Dermis blood vessel endothelial cell (primary cell): ENCODE measurements around the gene WWC2. TPM values are rescaled to one million over a fixed set of nuclear protein-coding genes. Genes with fewer than 3 reads are reported as not detected.
"Not testable (repeated sequence)": the region's sequence is repeated elsewhere in the genome, so short reads cannot be mapped to it uniquely, and the experiment has no call there.

Source experiments
- DNase-seq: peaks from one replicate; pipeline ENCODE4 v3.0.0; 2010
- total RNA-seq: library from RNA; depleted of rRNA; stranded (reverse); fragments of >200 nt; gene quantifications from 2 replicates; pipeline ENCODE4 v1.2.3, GENCODE V29; 2014

Gene WWC2
- total RNA-seq, 1 donor from 2014 or later, result 31.3 TPM

DNA sequence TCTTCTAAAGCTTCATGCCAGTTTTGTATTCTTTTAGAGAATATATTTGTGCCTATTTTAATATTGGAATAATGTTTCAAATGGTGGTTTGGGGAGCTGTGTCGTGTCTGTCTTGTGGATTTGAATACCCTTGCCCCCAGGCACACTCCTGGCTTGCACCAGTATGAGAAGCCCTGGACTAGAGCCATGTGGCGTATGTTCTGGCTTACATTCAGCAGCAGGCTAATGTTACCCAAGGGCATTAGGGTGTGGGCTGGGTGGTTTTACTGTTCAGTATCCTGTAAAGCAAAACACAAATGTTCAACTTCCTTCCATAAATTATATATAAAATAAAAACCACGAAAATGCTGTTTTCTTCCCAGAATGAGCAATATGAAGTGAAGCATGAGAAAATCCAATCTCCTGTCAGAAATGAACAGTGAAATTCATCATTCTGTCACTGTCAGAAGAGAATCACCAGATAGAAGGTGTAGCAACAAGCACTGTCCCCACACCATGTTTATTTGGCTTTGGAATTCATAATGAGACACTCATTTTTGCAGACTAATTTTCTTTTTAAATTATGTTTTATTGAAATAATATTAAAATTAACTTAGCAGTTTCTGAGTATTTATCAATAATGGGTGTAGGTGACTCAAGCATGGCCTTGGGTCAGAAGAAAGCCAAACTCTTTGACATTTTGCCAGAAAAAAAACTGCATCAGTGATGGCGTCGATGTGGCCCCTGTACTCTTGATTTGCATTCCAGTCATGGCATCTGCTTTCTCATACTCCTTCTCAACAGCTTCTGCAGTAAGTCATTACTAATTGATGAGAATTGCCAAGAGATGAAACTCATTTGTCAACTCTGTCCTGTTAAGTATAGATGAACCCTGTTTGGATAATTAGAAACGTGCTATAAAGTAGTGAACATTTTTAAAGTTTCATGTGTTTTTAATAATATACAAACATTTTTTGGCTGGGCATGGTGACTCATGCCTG is 43.8 kb downstream of the WWC2 start:
- DNase-seq, result peak; percentile 58

DNA sequence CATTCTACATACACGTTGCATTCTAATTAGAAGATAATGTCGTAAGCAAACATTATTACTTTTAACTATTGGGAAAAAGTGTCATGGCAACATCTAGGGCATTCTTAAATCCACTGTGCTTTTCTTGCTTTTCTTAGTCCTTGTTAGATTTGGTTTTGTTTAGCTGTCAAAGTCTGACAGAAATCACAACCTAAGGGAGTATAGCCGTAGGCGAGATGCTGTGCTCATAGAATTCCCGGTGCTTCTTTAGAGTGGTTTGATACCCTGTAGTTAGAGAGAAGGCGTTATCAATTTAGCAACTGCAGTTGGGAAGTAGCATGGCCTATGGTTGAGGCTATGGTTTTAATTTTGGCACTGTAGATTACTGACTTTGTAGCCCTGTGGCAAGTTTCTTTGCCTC is 45.7 kb downstream of the WWC2 start:
- no peak for DNase-seq

DNA sequence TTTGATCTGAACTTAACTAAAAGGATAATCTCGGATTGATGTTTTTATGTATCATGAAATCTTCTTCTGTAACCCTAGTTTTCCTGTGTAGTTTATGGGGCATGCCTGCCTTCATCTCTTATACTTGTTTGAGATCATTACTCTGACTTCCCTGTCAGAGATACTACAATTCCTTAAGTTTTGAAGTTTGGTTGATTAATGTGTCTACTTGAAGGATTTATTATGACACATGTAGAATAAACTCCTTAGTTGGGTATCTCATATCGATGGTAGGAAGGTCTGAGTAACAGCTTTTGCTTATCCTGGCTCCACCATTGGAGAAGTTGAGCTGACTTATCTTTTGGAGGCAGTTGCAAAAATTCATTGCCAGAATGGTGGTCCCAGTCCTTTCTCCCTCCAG is 46.7 kb downstream of the WWC2 start:
- DNase-seq, result no peak

DNA sequence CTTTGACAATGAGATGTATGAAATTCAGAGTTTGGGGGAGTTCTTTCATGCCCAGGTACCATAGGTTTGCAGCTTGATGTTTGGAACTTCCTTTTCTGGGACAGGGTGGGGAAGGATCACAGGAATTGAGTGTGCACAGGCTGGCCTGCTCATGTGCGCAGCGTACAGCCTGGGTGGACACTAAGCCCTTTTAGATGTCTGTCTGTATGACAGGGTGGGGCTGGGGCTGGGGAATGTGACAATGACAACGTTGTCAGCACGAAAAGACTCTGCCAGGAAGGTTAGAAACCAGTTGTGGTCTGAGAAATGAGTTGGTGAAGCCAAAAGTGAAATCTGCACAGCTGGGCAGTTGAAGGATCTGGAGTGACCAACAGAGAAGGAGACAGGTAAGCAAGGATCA is 47.4 kb downstream of the WWC2 start:
- DNase-seq, result no peak

DNA sequence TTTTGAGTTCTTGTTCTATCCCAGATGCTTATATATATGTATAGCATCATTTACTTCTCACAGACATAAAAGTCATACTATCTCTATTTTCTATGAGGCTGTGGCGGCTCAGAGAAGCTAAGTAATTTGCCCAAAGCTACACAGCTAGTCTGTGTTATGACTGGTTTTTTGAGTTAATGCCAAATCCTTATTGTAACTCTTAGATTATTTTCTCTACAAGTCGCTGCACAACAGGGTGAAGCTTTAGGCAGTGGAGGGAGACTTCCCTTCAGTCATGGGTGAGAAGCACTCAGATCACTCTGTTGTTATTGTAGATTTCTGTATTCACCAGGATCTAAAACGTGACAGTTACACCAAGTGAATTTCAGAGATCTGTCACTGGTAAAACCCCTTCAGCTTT is 48.1 kb downstream of the WWC2 start:
- no peak for DNase-seq

DNA sequence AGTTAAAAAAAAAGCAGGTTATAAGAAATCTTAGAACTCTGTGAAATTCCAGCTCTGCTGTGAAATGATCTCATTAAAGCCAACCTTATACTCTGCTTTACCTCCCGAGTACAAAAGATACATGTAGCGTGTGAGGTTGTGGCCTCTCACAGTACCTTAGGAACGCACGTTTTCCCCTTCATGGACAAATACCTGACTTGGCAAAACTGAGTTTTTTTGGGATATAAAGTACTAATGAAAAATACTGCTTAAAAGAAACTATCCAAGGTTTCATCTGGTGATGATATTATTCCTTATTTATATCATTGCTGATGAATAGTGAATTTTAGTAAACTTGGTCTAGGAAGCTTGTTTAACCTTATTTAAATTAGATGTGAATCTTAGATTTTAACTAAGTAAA is 48.9 kb downstream of the WWC2 start:
- no peak for DNase-seq

DNA sequence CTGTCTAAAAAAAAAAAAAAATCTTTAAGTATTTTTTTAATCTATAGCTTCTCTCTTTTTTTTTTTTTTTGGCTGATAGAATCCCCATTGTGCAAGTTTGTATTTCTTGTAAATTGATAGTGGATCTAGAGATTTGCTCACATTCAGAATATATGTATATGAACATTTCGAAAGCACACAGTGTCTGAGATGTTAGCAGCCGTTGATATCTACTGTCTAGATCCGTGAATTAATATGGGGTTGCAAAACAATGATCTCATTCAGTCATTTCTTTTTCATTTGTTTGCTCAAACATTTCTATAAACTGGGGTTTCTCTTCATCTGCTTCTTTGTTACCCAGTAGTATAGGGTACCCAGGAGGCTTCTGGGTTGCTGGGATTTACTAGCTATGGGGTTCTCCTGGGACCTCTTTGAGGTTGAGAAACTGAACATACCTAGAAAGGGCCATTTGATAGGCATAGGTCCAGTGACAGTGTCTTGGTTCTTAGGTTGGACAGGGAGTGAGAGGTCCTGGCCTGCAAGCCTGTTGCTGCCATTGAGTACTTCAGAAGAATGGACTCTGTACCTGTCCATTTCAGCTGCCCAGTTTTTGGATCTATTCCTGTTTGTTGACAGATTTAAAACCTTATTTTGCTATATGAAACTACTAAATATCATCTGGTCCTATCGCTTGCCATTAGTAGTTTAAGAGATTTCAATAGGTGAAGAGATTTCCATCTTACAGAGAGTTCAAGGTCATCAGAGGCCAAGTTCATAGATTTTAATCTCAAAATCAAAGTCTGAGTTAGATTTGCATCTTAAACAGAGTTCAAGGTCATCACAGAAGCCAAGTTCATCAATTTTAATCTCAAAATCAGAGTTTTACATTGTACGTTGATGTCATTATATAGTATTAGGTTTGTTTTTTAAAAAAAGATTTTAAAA is 50.8 kb downstream of the WWC2 start:
- no peak for DNase-seq

DNA sequence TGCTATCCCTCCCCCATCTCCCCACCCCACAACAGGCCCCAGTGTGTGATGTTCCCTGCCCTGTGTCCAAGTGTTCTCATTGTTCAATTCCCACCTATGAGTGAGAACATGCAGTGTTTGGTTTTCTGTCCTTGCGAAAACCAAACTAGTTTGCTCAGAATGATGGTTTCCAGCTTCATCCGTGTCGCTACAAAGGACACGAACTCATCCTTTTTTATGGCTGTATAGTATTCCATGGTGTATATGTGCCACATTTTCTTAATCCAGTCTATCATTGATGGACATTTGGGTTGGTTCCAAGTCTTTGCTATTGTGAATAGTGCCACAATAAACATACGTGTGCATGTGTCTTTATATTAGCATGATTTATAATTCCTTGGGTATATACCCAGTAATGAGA is 51.6 kb downstream of the WWC2 start:
- not testable (repeated sequence) for DNase-seq

DNA sequence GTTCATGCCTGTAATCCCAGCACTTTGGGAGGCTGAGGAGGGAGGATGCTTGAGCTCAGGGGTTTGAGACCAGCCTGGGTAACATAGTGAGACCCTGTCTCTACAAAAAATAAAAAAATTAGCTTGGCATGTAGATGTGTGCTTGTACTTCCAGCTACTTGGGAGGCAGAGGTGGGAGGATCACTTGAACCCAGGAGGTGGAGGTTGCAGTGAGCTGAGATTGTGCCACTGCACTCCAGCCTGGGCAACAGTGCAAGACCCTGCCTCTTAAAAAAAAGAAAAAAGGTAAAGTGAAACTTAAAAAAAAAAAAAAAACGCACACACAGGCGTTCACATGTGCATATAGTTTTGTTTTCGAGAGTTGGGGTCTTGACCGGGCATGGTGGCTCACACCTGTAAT is 53.2 kb downstream of the WWC2 start:
- DNase-seq, result not testable (repeated sequence)

DNA sequence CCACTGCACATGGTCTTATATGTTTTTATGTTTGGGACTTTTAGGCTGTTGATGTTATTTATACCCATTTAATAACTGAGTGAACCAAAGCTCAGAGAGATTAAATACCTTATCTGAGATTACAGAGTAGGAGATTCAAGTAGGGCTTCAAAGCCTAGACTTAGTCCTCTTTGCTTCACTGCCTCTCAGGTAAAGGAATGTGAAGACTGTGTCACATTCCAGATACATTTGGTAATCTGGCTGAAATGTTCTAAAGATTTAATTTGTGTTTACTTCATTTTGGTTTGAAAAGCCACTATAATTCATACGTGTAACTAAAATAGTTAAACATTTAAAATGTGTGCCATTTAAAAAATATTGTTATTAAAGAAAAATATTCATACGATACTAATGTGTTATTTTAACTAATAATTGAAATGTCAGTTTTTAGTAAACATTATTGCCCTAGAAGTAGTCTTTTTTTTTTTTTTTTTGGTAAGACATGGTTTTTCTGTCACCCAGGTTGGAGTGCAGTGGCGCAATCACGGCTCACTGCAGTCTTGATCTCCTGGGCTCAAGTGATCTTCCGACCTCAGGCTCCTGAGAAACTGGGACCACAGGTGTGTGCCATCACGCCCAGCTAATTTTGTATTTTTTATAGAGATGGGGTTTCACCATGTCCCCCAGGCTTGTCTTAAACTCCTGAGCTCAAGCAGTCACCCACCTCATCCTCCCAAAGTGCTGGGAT is 54.3 kb downstream of the WWC2 start:
- no peak for DNase-seq

DNA sequence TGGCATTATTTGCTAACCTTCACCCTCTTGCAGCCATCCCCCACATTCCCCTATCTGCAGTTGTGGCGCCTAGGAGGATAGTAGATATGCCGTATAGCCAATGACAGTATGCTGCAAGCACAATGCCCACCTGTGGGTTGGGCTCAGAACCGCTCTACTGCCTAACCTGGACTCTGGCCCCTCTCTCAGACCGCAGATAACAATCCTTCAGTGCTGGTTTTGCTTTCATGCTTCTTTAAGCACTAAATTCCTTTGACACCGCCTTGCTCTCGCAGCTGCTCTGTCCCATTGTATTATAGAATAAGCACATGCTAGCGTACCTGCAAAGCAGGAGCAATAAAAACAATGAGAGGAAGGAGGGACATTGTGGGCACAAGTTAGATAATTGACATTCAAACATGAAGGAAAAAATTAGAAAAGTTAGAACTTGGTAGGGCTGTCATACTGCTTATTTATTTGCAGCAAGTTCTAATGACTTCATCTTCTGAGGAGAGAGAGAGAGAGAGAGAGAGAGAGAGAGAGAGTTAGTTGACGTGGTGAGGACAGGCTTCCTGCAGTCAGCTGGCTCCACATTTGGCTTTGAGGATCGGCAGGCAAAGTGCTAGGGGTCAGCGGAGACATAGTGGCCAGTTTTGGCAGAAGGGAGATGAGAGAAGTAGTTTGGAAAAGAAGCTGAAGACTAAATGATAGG is 55.8 kb downstream of the WWC2 start:
- no peak for DNase-seq

DNA sequence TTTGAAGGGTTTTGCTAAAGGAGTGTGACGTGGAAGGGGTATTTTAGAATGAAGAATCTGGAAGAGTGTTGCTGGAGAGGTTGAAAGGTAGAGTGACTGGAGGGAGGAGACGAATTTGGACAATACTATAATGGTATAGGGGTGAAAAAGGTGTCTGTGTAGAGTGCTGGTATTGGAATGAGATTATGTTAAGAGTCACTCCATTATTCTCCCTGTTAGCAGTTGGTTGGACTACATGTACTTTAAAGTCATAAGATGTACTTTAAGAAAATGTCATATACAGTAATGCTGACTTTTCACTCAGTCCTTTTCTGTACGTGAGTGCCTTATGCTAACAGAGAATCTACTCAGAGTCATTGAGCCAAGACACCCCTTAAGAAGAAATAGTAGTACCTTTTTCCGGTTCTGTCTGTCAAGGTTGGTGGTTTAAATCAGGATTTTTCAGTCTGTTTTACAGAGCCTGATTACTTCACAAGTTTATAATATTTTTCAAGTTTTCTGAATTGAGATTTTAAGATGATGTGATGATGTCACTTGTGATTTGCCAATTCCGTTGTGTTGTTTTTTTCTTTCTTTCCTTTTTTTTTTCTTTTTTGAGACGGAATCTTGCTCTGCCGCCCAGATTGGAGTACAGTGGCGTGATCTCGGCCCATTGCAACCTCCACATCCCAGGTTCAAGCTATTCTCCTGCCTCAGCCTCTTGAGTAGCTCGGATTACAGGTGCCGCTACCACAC is 56.6 kb downstream of the WWC2 start:
- DNase-seq, result no peak

DNA sequence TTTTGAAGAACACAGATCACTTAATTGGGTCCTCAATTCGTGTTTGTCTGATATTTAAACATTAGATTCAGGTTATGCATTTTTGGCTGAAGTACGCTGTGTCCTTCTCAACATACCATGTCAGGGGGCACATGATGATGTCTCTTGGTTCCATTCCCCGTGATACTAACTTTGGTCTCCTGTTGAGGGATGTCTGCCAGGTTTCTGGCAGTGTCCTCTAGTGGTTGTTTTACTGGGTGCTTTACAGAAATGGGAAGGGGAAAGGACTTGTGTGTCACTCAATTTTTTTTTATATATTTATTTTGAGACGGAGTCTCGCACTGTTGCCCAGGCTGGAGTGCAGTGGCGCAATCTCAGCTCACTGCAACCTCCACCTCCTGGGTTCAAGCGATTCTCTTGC is 58.2 kb downstream of the WWC2 start:
- DNase-seq, result no peak

DNA sequence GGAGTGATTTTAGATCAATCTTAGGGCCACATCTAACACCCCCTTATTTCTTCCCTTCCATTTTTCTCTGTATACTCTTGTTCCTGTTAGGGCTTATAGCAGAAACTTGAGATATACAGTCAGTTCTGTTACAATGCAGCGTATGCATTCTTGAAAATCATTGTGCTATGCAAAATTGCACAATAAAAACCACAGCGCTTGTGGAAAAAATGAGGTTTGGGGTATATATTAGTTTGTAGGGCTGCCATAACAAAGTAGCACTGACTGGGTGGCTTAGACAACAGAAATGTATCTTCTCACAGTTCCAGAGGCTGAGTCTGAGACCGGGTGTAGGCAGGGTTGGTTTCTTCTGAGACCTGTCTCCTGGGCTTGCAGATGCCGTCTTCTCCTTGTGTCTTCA is 59.0 kb downstream of the WWC2 start:
- no peak for DNase-seq

DNA sequence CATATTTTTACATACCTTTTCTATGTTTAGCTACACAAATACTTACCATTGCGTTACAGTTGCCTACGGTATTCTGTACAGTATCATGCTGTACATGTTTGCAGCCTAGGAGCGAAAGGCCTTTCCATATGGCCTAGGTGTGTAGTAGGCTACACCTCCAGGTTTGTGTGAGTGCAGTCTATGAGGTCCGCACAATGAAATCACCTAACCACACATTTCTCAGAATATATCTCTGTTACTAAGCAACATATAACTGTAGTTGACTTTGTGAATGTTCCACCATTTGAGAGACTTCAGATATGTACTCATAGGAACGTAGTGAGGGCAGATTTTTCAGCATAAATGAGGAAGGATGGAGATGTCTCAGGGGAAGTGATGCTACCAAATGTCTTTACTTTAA is 62.6 kb downstream of the WWC2 start:
- DNase-seq, result no peak

DNA sequence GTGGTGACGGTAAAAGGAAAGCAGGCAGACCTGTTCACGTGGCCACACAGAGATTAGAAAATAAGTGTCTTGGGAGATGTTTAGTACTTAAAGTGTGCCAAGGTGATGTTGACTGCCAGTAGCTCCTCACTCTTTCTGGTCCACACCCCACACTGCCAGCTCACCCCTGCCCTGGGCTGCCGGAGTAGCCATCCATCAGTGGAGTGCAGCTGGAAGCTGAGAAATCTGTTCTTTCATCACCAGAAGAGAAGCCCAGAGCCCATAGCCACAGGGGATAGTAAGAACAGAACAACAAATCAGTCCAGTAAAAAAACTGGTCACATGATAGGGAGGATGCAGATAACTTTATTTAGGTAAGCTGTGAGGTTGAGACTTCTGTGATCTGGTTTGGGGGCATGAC is 64.1 kb downstream of the WWC2 start:
- no peak for DNase-seq

DNA sequence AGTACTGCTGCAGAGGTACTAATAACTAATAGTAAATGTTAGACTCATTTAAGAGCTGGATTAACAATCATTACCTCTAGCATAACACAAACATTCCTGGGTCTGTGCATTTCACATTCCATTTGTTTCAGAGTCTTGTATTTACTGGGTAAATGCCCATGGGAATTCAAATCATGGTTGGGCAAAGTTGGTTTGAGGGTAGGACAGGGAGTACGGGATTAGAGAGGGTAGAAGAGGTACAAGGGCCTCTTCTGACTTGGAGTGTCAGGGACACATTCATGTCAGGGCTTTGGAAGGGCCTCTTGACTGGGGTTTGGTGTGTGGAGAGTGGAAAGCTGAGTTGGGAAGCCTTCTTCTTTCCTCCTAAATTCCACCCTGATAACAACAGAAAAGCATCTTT is 65.9 kb downstream of the WWC2 start:
- DNase-seq, result no peak

DNA sequence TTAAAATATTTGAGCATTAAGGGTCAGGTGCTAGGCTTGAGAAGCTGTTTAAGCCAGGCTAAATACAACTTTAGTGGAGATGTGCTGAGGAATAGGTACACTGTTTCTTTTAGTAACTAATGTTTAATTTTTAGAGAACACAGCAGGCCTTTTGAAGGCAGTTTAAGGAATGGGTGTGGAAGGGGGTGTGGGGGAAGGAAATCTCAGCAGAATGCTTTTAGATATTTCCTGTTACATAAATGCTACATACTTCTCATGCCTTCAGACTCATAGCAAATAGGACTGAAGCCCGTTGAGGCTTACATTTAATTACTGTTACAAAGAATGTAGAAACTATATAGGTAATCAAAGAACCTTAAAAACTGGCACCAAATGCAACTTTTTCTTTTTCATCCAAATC is 66.3 kb downstream of the WWC2 start:
- DNase-seq, result peak; percentile 45

DNA sequence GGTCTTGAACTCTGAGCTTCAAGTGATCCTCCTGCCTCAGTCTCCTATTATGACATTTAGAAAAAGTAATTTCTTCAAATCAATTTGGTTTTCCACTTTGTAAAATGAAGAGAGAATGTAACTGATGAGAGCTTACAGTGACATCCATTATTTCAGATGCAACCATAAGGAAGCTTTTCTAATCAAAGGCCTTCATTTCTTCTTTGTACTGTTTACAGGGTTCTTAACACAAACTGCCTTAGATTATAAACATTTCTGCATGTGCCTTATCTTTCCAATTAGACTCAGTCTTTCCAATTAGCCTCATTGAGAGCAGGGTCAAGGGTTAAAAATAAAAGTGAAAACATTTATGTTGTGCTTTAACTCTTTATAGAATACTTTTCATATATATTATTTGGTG is 71.8 kb downstream of the WWC2 start:
- DNase-seq, result no peak

DNA sequence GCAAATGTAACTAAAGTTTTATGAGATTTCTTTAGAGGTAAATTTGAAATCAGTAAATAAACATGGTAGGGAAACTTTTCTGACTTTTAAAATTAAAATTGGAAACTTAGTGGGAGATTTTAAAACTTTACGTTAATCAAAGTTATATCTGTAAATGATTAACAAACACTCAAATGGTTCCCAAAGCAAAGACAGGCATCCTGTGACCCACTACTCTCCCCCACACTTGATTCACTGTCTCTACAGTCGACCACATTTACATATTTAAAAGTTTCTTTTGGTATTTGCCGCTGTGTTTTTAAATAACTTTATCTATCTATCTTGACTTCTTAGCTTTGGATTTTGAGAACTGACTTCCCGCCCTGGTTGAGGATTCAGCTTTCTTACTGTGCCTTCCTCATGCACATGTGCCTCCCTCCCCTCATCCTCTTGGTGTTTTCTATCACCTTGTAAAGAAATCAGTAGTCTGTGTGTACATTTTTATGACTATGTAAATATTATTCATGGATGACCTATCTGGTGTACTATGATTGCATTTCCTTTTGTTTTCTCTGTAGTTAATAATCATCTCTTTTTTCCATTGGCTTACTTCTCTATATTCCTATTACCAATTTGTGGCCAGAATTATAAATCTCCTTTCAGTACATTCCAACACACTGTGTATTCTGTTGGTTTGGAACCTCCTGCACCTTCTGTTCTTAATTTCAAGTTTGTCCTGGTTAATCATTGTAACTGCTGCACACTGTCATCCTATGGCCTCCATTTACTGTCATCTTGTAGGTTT is 72.6 kb downstream of the WWC2 start:
- no peak for DNase-seq

DNA sequence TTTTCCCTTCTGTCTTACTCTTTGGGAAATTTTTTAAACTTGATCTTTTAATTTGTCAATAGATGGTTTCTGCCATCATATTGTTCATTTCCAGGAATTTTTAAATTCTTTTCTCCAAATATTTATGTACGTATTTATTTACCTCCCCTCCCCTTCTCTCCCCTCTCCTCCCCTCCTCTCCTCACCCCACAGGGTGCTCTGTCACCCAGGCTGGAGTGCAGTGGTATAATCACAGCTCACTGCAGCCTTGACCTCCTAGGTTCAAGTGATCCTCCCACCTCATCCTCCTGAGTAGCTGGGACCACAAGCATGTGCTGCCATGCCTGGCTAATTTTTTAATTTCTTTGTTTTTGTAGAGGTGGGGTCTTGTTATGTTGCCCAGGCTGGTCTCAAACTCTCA is 73.8 kb downstream of the WWC2 start:
- DNase-seq, result no peak
